GM18951 (cell line): ENCODE results near the gene BRF1.
A peak's percentile ranks its signal among the peaks of the same experiment; 100 is the strongest.

Source experiments
- POLR2A ChIP-seq: IDR thresholded peaks from 4 replicates; pipeline ENCODE4 v1.6.1; 2011; ENCODE audit warnings: mild to moderate bottlenecking; ENCODE audit not compliant: insufficient read length, insufficient read depth; ENCODE audit errors: extremely low read depth
- in situ Hi-C: fragments of 300-500 bp; cut with MboI; formaldehyde crosslinking; loops from one replicate; pipeline ENCODE4 v1.12.0; 2022; ENCODE audit warnings: low sequenced_read_pairs, mixed read lengths, inconsistent platforms; ENCODE audit not compliant: unreplicated experiment

The BRF1 gene

DNA sequence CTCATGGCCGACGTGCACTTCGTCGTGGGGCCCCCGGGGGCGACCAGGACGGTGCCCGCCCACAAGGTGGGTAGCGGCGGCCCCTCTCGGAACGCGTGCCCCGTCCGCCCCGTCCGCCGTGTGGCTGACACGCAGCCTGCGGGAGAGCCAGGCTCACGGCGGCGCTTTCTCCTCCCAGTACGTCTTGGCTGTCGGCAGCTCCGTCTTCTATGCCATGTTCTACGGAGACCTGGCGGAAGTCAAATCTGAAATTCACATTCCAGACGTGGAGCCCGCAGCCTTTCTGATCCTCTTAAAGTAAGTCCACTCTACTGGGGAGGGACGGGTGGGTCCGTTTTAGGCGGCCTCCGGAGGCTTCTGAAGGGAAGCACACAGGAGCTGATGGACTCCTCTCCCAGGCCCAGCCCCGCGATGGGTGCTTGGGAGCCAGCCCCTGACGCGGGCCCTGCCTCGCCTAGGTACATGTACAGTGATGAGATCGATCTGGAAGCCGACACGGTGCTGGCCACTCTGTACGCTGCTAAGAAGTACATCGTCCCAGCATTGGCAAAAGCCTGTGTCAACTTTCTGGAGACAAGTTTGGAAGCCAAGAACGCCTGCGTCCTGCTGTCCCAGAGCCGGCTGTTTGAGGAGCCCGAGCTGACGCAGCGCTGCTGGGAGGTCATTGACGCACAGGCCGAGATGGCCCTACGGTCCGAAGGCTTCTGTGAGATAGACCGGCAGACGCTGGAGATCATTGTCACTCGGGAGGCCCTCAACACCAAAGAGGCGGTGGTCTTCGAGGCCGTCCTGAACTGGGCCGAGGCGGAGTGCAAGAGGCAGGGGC is 51.4 kb downstream of the BRF1 start:
- no peak for TF ChIP-seq POLR2A
- in situ Hi-C loops: no loop called here

GRCh38 chr14:105248368-105249181 is 52.2 kb downstream of the BRF1 start, which contains the start of gene BTBD6:
Gene BTBD6, plus strand, starts transcription at chr14:105248533. Its CDS starts 179 bp downstream, at chr14:105248712.
- peak; percentile 67 for TF ChIP-seq POLR2A
- in situ Hi-C loops: no loop called here

GRCh38 chr14:105247715-105248367 is 53.0 kb downstream of the BRF1 start:
- TF ChIP-seq POLR2A: no peak
- in situ Hi-C loops: no loop called here

GRCh38 chr14:105247026-105247425 is 53.8 kb downstream of the BRF1 start:
- in situ Hi-C loops: no loop called here

DNA sequence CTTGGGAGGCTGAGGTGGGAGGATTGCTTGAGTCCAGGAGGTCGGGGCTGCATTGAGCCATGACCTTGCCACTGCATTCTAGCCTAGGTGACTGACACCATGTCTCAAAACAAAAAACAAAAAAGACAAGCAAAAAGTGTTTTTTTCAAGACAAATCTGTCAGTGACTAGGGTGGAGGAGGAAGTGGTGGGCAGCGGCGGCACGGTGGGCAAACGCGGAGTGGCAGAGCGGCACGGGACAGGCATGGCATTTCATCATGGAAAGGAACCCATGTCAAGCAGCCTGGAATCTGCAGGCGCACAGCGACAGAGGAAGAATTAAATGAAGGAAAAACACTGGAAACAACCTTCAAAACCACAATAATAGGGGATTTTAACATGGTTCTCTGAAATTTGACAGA is 56.5 kb downstream of the BRF1 start:
- TF ChIP-seq POLR2A: no peak
- in situ Hi-C loops: no loop called here

More at GRCh38 chr14:105247026-105247425, 53.8 kb downstream of the BRF1 start:
- TF ChIP-seq POLR2A: no peak

DNA sequence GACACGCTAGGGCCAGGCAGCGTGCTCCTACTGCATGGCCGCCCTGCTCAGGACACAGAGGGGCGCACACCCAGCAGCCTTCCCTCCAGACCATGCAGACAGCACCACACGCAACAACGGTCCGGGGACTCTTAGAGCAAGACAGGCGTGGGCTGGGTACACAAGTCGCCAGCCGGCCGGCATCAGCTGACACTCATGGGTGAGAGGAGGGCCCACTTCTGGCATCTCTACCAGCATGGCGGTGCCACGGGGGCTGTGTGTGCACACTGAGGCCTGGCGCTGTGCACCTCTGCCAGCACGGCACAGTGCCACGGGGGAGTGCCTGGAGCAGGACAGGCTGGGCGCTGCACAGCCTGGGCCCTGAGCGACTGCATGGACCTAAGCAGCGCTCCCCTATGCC is 59.2 kb downstream of the BRF1 start:
- in situ Hi-C loops: no loop called here
- TF ChIP-seq POLR2A: no peak

GRCh38 chr14:105240811-105241576 is 59.8 kb downstream of the BRF1 start:
- no peak for TF ChIP-seq POLR2A
- in situ Hi-C loops: no loop called here

DNA sequence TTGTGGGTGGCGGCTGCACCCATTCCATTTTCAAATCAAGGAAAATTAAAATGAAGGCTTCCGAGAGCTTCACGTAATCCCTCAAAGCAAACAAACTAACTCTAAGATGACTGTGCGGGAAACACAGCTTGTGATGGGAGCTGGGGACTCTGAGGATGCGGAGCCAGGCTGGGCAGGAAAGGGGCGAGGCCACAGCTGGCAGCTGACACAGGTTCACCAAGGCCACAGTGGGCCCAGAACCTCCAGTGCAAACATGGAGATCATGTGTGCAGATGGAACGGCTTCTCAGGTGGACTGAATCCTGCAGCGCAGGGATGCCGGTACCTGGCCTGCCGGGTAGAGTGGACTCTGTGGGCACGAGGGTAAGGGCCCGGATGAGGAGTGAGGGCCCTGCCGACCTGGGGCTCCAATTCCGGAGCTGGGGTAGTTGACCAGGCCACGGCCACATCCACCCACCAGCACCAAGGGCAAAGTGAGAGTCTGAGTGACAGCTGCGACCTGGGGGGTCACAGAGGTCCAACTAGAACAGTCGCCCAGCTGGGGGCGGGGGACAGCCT is 71.6 kb downstream of the BRF1 start:
- in situ Hi-C loops: no loop called here
- no peak for TF ChIP-seq POLR2A

DNA sequence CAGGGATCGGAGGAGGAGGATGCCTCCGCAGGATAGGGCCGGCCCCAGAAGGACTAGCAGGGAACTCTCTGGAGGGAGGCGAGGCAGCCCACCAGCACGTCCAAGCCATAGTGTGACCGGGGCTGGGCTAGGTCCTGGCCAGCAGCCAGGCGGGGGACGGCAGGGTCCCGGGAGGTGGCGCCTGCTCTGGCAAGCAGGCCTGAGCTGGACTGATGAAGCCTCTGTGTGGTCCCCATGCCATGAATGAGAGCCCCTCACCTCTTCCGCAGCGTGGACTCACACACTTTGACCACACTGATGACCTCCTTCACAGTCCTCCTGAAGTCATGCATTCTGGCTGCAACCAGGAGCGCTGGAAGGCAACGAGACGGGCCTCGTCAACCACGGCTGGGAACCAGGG is 72.2 kb downstream of the BRF1 start:
- in situ Hi-C loops: no loop called here
- TF ChIP-seq POLR2A: no peak

GRCh38 chr14:105227346-105227745 is 73.5 kb downstream of the BRF1 start:
- in situ Hi-C loops: no loop called here
- no peak for TF ChIP-seq POLR2A

DNA sequence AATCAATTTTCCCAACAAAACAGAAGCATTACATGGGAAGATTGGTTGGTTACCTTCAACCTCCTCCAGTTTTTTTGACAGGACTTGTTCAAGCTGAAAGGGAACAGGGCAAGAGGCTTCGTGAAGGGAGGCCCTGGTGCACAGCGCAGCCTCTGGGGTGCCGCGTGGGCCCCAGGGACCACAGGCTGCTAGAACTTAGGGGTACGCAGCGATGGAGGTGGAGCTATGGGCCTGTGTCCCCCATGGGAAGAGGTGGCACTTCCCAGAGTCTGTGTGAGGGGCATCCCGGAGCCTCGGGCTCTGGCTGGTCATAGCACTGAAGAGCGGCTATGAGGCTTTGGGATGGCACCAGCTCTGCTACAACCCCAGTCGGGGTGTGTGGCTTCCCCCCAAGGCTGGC is 74.6 kb downstream of the BRF1 start:
- in situ Hi-C loops: no loop called here
- TF ChIP-seq POLR2A: no peak

GRCh38 chr14:105224845-105225570 is 75.8 kb downstream of the BRF1 start:
- in situ Hi-C loops: no loop called here
- no peak for TF ChIP-seq POLR2A
